HepG2 (cell line): ENCODE results near the gene CHDH. TPM values are rescaled to one million over a fixed set of nuclear protein-coding genes. Genes with fewer than 3 reads are reported as not detected.

Experiments
- CEBPB ChIP-seq: IDR thresholded peaks from 2 replicates; pipeline ENCODE4 v1.6.1; 2011; ENCODE audit warnings: low read depth, low read length, improper control_type of control experiment, borderline replicate concordance
- CTCF ChIP-seq: sonication (generic); formaldehyde crosslinking; IDR thresholded peaks from 2 replicates; pipeline ENCODE4 v1.5.0; 2020; ENCODE audit warnings: mild to moderate bottlenecking, missing genetic modification reagents, moderate library complexity
- FOXK1 ChIP-seq: sonication (generic); formaldehyde crosslinking; IDR thresholded peaks from 2 replicates; pipeline ENCODE4 v1.4.0; 2020; ENCODE audit warnings: low read depth, missing genetic modification reagents, borderline replicate concordance
- HCFC1 ChIP-seq: fragments of 150-350 bp; IDR thresholded peaks from 2 replicates; pipeline ENCODE4 v1.6.1; 2014; ENCODE audit warnings: low read depth, low read length
- IRF2 ChIP-seq: IDR thresholded peaks from 2 replicates; pipeline ENCODE4 v1.6.1; 2018; ENCODE audit warnings: missing genetic modification reagents, missing compliant biosample characterization
- MEF2D ChIP-seq: sonication (generic); formaldehyde crosslinking; IDR thresholded peaks from 2 replicates; pipeline ENCODE4 v1.5.1; 2020; ENCODE audit warnings: mild to moderate bottlenecking, missing genetic modification reagents
- MNT ChIP-seq: fragments of 450-650 bp; IDR thresholded peaks from 2 replicates; pipeline ENCODE4 v1.6.1; 2016
- NR2C2 ChIP-seq: sonication (generic); formaldehyde crosslinking; IDR thresholded peaks from 2 replicates; pipeline ENCODE4 v1.4.0; 2020; ENCODE audit warnings: missing genetic modification reagents, mild to moderate bottlenecking, moderate library complexity, borderline replicate concordance
- POLR2A ChIP-seq, 2 experiments: IDR thresholded peaks; 2 replicates each; pipeline ENCODE4 v1.6.1; 2011; ENCODE audit warnings: low read depth in 2 of 2, low read length in 2 of 2, mild to moderate bottlenecking in 1 of 2, moderate library complexity in 1 of 2; ENCODE audit not compliant: insufficient read depth in 1 of 2
- RAD21 ChIP-seq: fragments of 450-650 bp; formaldehyde crosslinking; IDR thresholded peaks from 2 replicates; pipeline ENCODE4 v1.5.0; 2020; ENCODE audit warnings: mild to moderate bottlenecking
- RFXAP ChIP-seq: sonication (generic); formaldehyde crosslinking; IDR thresholded peaks from 2 replicates; pipeline ENCODE4 v1.4.0; 2020; ENCODE audit warnings: missing genetic modification reagents, borderline replicate concordance
- SAP130 ChIP-seq: IDR thresholded peaks from 2 replicates; pipeline ENCODE4 v1.6.1; 2016; ENCODE audit warnings: low read depth
- SP4 ChIP-seq: sonication (generic); formaldehyde crosslinking; IDR thresholded peaks from 2 replicates; pipeline ENCODE4 v1.8.1; 2023; ENCODE audit warnings: mild to moderate bottlenecking, missing genetic modification reagents
- TAF1 ChIP-seq: sonication (generic); formaldehyde crosslinking; IDR thresholded peaks from 2 replicates; pipeline ENCODE4 v1.4.0; 2020; ENCODE audit warnings: missing genetic modification reagents
- TBX2 ChIP-seq: sonication (generic); formaldehyde crosslinking; IDR thresholded peaks from 2 replicates; pipeline ENCODE4 v1.5.0; 2020; ENCODE audit warnings: missing genetic modification reagents, mild to moderate bottlenecking, borderline replicate concordance
- TFE3 ChIP-seq: IDR thresholded peaks from 2 replicates; pipeline ENCODE4 v1.6.1; 2016
- TGIF2 ChIP-seq: IDR thresholded peaks from 2 replicates; pipeline ENCODE4 v1.6.1; 2016; ENCODE audit warnings: control low read depth, missing compliant biosample characterization
- ZBTB21 ChIP-seq: sonication (generic); formaldehyde crosslinking; IDR thresholded peaks from 2 replicates; pipeline ENCODE4 v1.4.0; 2020; ENCODE audit warnings: missing genetic modification reagents
- ZFP82 ChIP-seq: sonication (generic); formaldehyde crosslinking; IDR thresholded peaks from 2 replicates; pipeline ENCODE4 v1.5.1; 2020; ENCODE audit warnings: mild to moderate bottlenecking, missing genetic modification reagents, borderline replicate concordance
- ZIK1 ChIP-seq: sonication (generic); formaldehyde crosslinking; IDR thresholded peaks from 2 replicates; pipeline ENCODE4 v1.5.0; 2020; ENCODE audit warnings: mild to moderate bottlenecking, low read depth, missing genetic modification reagents, borderline replicate concordance
- ZMAT3 ChIP-seq: sonication (generic); formaldehyde crosslinking; conservative IDR thresholded peaks from 2 replicates; pipeline ENCODE4 v1.7.0; 2021; ENCODE audit warnings: missing genetic modification reagents
- ZMYM3 ChIP-seq: sonication (generic); formaldehyde crosslinking; IDR thresholded peaks from 2 replicates; pipeline ENCODE4 v1.5.1; 2020; ENCODE audit warnings: mild to moderate bottlenecking, missing genetic modification reagents
- ZNF224 ChIP-seq: sonication (generic); formaldehyde crosslinking; IDR thresholded peaks from 2 replicates; pipeline ENCODE4 v1.5.0; 2020; ENCODE audit warnings: mild to moderate bottlenecking, missing genetic modification reagents
- ZNF563 ChIP-seq: sonication (generic); formaldehyde crosslinking; IDR thresholded peaks from 2 replicates; pipeline ENCODE4 v1.8.0; 2022; ENCODE audit warnings: mild to moderate bottlenecking, moderate library complexity, missing genetic modification reagents
- ZNF709 ChIP-seq: sonication (generic); formaldehyde crosslinking; IDR thresholded peaks from 2 replicates; pipeline ENCODE4 v1.5.0; 2020; ENCODE audit warnings: mild to moderate bottlenecking, missing genetic modification reagents
- ZNF75D ChIP-seq: sonication (generic); formaldehyde crosslinking; IDR thresholded peaks from 2 replicates; pipeline ENCODE4 v1.8.1; 2023; ENCODE audit warnings: missing genetic modification reagents, mild to moderate bottlenecking, borderline replicate concordance
- ZNF788 ChIP-seq: sonication (generic); formaldehyde crosslinking; IDR thresholded peaks from 2 replicates; pipeline ENCODE4 v1.5.0; 2020; ENCODE audit warnings: mild to moderate bottlenecking, missing genetic modification reagents, borderline replicate concordance
- polyA plus RNA-seq, 8 experiments: library from polyadenylated mRNA; depleted of rRNA in 3 of 8; stranded (reverse) in 7 of 8; unstranded in 1 of 8; fragments of >200 nt; fragmentation: Illumina TruSeq in 4 of 8; extraction: Trizol in 4 of 8; gene quantifications; 2 replicates each; pipeline versions ENCODE4 v1.2.1 to v1.2.3, GENCODE V29; 2011 to 2016; ENCODE audit warnings: low read depth in 4 of 8, missing spikeins in 1 of 8, mixed read lengths in 1 of 8; ENCODE audit not compliant: insufficient read depth in 1 of 8
- total RNA-seq, 5 experiments: library from RNA; depleted of rRNA; stranded (reverse); fragments of >200 nt; fragmentation: Illumina TruSeq; extraction: Trizol; gene quantifications; 2 replicates each; pipeline ENCODE4 v1.2.3, GENCODE V29; 2016; ENCODE audit warnings: low read depth in 1 of 5

CHDH gene
- total and polyA plus RNA-seq, 2 of the 13 experiments (the other 11 are each of a cell fraction or from before 2014, with no cell fraction given): 28.1 to 48.9 TPM

GRCh38 chr3:53891497-53892285, 45.5 kb upstream of the CHDH start, which contains the start of gene SELENOK (continued):
- peak; percentile 98 for TF ChIP-seq ZBTB21 (CRISPR knock-in tag)
- TF ChIP-seq NR2C2 (CRISPR knock-in tag): peak; percentile 81
- TF ChIP-seq HCFC1: peak; percentile 64; the same call in 1 of the 2 replicates
- TF ChIP-seq ZIK1: no peak
- no peak for TF ChIP-seq CTCF (CRISPR knock-in tag)
- TF ChIP-seq RFXAP (CRISPR knock-in tag): peak; percentile 86; the same call in 1 of the 2 replicates
- peak; percentile 10; the same call in 1 of the 2 replicates for TF ChIP-seq ZNF563 (CRISPR knock-in tag)
- peak; percentile 78; the same call in 1 of the 2 replicates for TF ChIP-seq TGIF2 (CRISPR knock-in tag)
- TF ChIP-seq ZNF709 (CRISPR knock-in tag): peak; percentile 54; the same call in 1 of the 2 replicates
- no peak; the same call in none of the 2 replicates for TF ChIP-seq TFE3
- peak; percentile 13; the same call in 1 of the 2 replicates for TF ChIP-seq ZMYM3 (CRISPR knock-in tag)
- TF ChIP-seq SP4 (CRISPR knock-in tag): peak; percentile 65; the same call in 1 of the 2 replicates
- TF ChIP-seq MNT: peak; percentile 5; the same call in 1 of the 2 replicates
- TF ChIP-seq IRF2: peak; percentile 83; the same call in 1 of the 2 replicates
- TF ChIP-seq ZNF224 (CRISPR knock-in tag): no peak
- TF ChIP-seq TBX2: peak; percentile 82; the same call in 1 of the 2 replicates
- TF ChIP-seq SAP130 (CRISPR knock-in tag): peak; percentile 97
- peak; percentile 68 for TF ChIP-seq TAF1 (CRISPR knock-in tag)
- TF ChIP-seq MEF2D (CRISPR knock-in tag): peak; percentile 86
- no peak for TF ChIP-seq CEBPB
- TF ChIP-seq POLR2A (IDR thresholded peaks at IDR 0.05; ENCODE audit: insufficient read depth in 1 of 2, low read depth in 2 of 2, low read length in 2 of 2): peak; percentile 86 to 90
- TF ChIP-seq FOXK1: peak; percentile 81
- TF ChIP-seq RAD21 (CRISPR knock-in tag): peak; percentile 18; the same call in 1 of the 2 replicates
- no peak for TF ChIP-seq ZNF75D (CRISPR knock-in tag)
- peak; percentile 37; the same call in 1 of the 2 replicates for TF ChIP-seq ZFP82
- no peak for TF ChIP-seq ZMAT3 (CRISPR knock-in tag)
- peak; percentile 68; the same call in 1 of the 2 replicates for TF ChIP-seq ZNF788
